Measurements from ENCODE around the gene APBA2.

- no peak for TF ChIP-seq CTCF (IDR thresholded peaks at IDR 0.05)
- TF ChIP-seq POLR2A (IDR thresholded peaks at IDR 0.05), result no peak
Measured at GRCh38 chr15:28904003-28904402, 18.2 kb downstream of the APBA2 start.

Data from heart left ventricle (tissue), 13 donors.